Stimulated activated CD4-positive, alpha-beta T cell treated with anti-CD3 and anti-CD28 coated beads, TNF-alpha, amount 100 ng/mL, for 24 hours (primary cell): ENCODE results near the gene CPVL.

Experiments
- DNase-seq, 3 experiments: peaks; one replicate each; pipeline ENCODE4 v3.0.0-alpha.2; 2020; ENCODE audit warnings: low read depth in 3 of 3

Gene CPVL

DNA sequence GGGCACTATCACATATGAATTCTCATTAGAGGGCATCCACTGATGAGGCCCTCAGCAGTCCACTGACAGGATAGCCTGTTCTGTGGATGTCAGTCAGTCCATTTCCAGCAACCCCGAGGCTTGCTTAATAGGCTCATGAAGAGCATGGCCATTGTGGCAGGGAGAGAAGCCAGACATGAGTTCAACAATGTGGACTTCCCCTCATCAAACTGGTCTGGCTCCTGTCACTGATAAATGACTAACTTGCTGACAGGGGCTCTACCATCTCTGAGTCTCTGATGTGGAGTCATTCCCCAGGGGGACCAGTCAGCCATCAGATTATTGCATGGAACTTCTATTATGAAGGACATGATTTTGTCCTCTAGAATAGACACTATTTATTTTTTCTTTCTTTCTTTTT is 168.5 kb downstream of the CPVL start:
- no peak for DNase-seq

- DNase-seq: no peak
Observed at GRCh38 chr7:28976022-28976421, 170.3 kb downstream of the CPVL start.

DNA sequence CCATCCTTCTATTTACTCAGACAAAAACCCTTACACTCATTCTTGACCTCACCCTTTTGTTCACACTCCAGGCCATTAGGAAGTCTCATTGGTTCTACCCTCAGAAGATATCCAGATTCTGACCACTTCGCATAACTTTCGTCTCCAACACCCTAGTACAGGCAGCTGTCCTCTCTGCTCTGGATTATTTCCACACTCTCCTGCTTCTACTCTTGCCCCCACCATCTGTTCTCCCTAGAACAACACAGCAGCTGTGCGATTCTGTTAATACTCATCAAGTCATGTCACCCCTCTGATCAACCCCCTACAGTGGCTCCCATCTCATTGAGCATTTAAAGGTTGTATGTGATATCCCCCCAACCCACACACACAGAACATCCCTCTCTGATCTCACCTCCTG is 172.7 kb downstream of the CPVL start:
- DNase-seq: no peak

- DNase-seq: no peak
Observed at GRCh38 chr7:28964056-28964455, 182.3 kb downstream of the CPVL start.

DNA sequence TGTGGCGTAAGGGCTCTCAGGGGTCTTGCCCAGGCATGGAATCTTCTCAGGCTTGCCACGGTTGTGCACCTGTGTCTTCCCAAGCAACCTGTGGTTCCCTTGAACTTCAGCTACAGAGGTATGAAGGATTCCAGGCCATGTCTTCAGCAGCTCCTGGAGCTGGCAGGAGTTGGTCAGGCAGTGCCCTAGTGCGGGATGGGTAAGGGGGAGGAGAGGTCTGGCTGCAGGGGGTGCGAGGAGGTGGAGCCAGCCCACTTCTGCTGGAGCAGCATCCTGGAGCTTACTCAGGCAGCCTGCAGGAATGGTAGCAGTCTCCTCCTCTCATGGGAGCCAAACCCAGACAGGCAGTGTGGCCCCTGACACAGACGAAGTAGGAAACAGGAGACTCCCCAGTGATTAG is 184.4 kb downstream of the CPVL start:
- no peak for DNase-seq

GRCh38 chr7:28960071-28960840 is 186.1 kb downstream of the CPVL start:
- no peak for DNase-seq

DNA sequence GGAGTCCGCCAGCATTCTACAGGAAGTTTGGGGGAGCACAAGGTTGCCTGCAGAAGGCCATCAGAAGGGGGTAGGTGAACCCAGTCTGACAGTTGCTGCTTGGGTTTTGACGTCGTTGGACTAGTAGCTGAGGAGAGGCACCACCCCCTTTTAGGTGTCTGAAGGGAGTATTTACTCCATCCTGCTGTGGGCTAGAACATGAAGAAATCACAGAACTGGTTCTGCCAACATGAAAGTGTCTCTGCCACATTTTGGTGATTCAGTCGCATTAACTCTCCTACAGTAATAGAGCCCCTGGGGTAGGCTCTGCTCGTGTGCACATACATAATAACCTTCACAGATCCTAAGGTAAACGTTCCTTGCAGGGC is 187.4 kb downstream of the CPVL start:
- no peak for DNase-seq

GRCh38 chr7:28958235-28958979 is 187.9 kb downstream of the CPVL start, which contains the start of gene TRIL:
TRIL (minus strand) TSS chr7:28958330; CDS start chr7:28958046, 284 bp downstream.
- no peak for DNase-seq

GRCh38 chr7:28957751-28958234 is 188.5 kb downstream of the CPVL start:
- DNase-seq: no peak

DNA sequence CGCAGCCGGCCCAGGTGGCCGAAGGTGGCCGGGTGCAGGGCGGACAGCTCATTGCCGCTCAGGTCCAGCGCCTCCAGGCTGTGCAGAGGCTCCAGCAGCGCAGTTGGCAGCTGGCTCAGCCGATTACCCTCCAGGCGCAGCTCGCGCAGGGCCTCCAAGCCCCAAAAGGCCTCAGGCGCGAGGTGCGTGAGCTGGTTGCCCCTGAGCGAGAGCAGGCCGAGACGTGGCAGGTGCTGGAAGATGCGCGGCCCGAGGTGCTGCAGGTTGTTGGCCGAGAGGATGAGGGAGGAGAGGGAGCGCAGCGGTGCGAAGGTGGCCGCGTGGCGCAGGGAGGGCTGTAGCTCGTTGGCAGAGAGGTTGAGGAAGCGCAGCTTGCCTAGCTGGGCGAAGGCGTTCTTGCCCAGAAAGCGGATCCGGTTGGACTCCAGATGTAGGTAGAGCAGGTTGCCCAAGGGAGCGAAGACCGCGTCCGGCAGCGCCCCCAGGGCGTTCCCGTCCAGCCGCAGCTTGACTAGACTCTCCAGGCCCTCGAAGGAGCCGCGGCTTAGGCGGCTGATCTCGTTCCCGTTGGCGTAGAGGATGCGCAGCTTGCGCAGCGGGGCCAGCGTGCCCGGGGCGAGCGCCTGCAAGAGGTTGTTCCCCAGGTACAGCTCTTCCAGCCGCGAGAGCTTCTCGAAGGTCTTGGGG is 189.1 kb downstream of the CPVL start:
- DNase-seq: no peak

DNA sequence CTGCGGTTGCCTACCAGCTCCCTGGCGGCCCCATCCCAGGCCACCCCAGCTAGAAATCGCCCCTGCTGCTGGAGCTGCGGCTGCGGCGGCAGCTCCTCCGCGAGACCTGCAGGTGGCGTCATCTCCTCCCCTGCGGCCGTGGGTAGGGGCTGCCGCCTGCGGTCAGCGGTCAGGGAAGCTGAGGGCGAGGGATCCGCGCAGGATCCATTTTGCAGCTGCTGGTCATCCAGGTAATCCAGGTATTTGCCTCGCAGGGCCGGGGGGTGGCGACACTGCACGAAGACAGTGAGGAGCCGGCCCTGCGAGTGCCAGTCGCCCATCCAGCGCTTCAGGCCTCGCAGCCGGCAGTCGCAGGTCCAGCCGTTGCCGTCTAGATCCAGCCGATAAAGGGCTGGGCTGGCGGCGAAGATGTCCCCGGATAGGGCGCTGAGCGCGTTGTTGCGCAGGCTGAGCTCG is 189.7 kb downstream of the CPVL start:
- DNase-seq: no peak

GRCh38 chr7:28955718-28956607 is 190.4 kb downstream of the CPVL start:
- no peak for DNase-seq

DNA sequence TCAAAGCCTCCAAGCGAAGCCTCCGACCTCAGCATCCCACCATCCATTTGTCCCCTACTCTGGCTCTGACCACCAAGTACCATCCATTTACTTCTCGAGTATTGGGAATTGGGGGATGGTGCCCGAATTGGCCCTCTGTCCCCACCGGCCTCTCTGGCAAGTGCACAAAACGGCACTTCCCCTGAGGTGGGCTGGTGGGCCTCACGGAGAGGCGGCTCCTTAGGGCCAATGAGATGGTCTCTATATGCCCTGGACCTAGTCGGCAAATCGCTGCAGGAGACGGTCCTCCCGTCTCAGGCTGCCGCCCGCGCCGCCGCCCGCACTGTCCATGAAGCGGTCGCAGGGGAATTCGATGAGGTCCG is 191.0 kb downstream of the CPVL start:
- no peak for DNase-seq

- no peak for DNase-seq
Observed at GRCh38 chr7:28954946-28955345, 191.4 kb downstream of the CPVL start.

GRCh38 chr7:28954471-28954870 is 191.9 kb downstream of the CPVL start:
- no peak for DNase-seq

GRCh38 chr7:28953633-28954032 is 192.7 kb downstream of the CPVL start:
- DNase-seq: no peak
